ENCODE data around the gene FAM162B. TPM values are rescaled to one million over a fixed set of nuclear protein-coding genes. Genes with fewer than 3 reads are reported as not detected.

Gene FAM162B
- total and polyA plus RNA-seq, 2 donors (not counting 3 experiments of a cell fraction or from before 2014, with no cell fraction given): 0.36 TPM; not detected in 1

DNA sequence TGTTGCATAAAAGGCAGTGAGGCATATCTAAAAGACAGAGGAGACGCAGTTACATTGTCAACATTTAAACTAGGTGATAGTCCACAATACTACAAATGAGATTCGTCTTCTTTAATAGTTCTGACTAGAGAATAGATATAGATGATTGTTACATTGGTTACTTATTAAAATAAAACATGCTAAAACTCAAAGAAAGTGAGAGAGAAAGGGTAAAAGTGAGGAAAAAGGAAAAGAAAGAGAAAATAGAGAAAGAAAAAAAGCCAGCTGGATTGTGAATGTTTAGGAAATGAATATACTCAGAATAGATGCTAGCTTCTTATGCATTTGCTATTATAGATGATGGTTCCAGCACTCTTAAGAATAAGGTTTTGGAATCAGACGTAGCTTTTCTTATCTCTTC, 27.7 kb upstream of the FAM162B start:
- Histone ChIP-seq H3K9me3 (replicated peaks; ENCODE audit: control insufficient read depth, insufficient read depth, low read length) (no peaks in the 10 kb centered on the region), H3K36me3 (ENCODE audit: control insufficient read depth in 2 of 2, extremely low read depth in 1 of 2, insufficient read depth in 2 of 2, low read length in 2 of 2) (no peaks in the 10 kb centered on the region), H3K27me3 (ENCODE audit: control insufficient read depth in 2 of 2, insufficient read depth in 2 of 2, low read length in 2 of 2) (peaks cover 0 to 15% of the 10 kb centered on the region in 2 experiments), H3K4me3 (replicated peaks in 1 of 3; ENCODE audit: insufficient read depth in 1 of 3, low read depth in 1 of 3, low read length in 3 of 3) (no peak overlapping the region), H3K9ac (replicated peaks; ENCODE audit: extremely low read depth, insufficient read depth, low read length) (no peak overlapping the region), H3K4me2 (ENCODE audit: insufficient read depth, low read length) (no peak overlapping the region), H3K27ac (ENCODE audit: insufficient read depth, low read depth, low read length) (no peak overlapping the region), H3K4me1 (ENCODE audit: control insufficient read depth, extremely low read depth, insufficient read depth, low read length) (no peaks in the 10 kb centered on the region), H3K79me2 (ENCODE audit: control insufficient read depth, insufficient read depth, low read length) (no peaks in the 10 kb centered on the region), H4K20me1 (replicated peaks; ENCODE audit: control insufficient read depth, extremely low read depth, insufficient read depth, low read length) (no peaks in the 10 kb centered on the region), H2AFZ (ENCODE audit: low read depth, low read length) (no peak overlapping the region), H3K9me1 (replicated peaks; ENCODE audit: control insufficient read depth, extremely low read depth, insufficient read depth, low read length) (no peaks in the 10 kb centered on the region)
- CTCF ChIA-PET: interaction anchor here (0.9 kb wide), 1 partner anchor 15 kb away, joined by 3 read pairs; no protein-coding TSS in a partner anchor
- dilution Hi-C loops (cut with MboI; ENCODE audit: extremely low pct_ligation_motif_present, low sequenced_read_pairs) (no loop called here), intact Hi-C loops (cut with micrococcal nuclease) (no loop called here)
- POLR2A ChIA-PET: no interaction called here
- no peak for DNase-seq (ENCODE audit: low read depth, low spot score)
- FAIRE-seq: no peak
- TF ChIP-seq, protein P1, sequence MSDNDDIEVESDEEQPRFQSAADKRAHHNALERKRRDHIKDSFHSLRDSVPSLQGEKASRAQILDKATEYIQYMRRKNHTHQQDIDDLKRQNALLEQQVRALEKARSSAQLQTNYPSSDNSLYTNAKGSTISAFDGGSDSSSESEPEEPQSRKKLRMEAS (IDR thresholded peaks at IDR 0.05; ENCODE audit: insufficient read depth, insufficient read length): no peak
- TF ChIP-seq MYC (IDR thresholded peaks at IDR 0.05; ENCODE audit: low read depth, low read length) (no peak), POLR2AphosphoS5 (IDR thresholded peaks at IDR 0.05; ENCODE audit: insufficient read depth, low read depth, low read length) (no peak), JUN (IDR thresholded peaks at IDR 0.05; ENCODE audit: borderline replicate concordance, insufficient read depth, insufficient read length, low read depth) (no peak), POLR2A (IDR thresholded peaks at IDR 0.05; ENCODE audit: low read depth, low read length) (no peak), EZH2 (IDR thresholded peaks at IDR 0.05; ENCODE audit: borderline replicate concordance, low read depth, low read length, severe bottlenecking) (no peak), GATA2 (IDR thresholded peaks at IDR 0.05; ENCODE audit: insufficient read depth, insufficient read length, low read depth, low read length) (no peak), FOS (IDR thresholded peaks at IDR 0.05; ENCODE audit: borderline replicate concordance, insufficient read depth, low read length) (no peak)
- TF ChIP-seq, protein P2, sequence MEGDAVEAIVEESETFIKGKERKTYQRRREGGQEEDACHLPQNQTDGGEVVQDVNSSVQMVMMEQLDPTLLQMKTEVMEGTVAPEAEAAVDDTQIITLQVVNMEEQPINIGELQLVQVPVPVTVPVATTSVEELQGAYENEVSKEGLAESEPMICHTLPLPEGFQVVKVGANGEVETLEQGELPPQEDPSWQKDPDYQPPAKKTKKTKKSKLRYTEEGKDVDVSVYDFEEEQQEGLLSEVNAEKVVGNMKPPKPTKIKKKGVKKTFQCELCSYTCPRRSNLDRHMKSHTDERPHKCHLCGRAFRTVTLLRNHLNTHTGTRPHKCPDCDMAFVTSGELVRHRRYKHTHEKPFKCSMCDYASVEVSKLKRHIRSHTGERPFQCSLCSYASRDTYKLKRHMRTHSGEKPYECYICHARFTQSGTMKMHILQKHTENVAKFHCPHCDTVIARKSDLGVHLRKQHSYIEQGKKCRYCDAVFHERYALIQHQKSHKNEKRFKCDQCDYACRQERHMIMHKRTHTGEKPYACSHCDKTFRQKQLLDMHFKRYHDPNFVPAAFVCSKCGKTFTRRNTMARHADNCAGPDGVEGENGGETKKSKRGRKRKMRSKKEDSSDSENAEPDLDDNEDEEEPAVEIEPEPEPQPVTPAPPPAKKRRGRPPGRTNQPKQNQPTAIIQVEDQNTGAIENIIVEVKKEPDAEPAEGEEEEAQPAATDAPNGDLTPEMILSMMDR (IDR thresholded peaks at IDR 0.05; ENCODE audit: extremely low read depth in 1 of 2, insufficient read depth in 1 of 2, low read depth in 1 of 2, low read length in 2 of 2): no peak
- BruUV-seq (replicated peaks): no TSS peak

Measured in endothelial cell of umbilical vein (primary cell).